Caco-2 (cell line): ENCODE measurements around the gene SMARCD3. TPM values are rescaled to one million over a fixed set of nuclear protein-coding genes. Genes with fewer than 3 reads are reported as not detected.

ENCODE experiments used
- BruUV-seq: library from RNA; stranded (reverse); fragments of 400-500 nt; replicated peaks from 2 replicates; lab custom pipeline; 2021; lab: Mats Ljungman, UMichigan
- CTCF ChIA-PET: fragments of 300-600 bp; sonication (Branson Sonifier 250); formaldehyde crosslinking; loops from one replicate; lab custom pipeline; 2022; ENCODE audit warnings: antibody characterized with exemption; lab: Charles Lee
- POLR2A ChIA-PET: fragments of 300-600 bp; sonication (Branson Sonifier 250); formaldehyde crosslinking; loops from one replicate; lab custom pipeline; 2022; ENCODE audit warnings: antibody characterized with exemption; lab: Charles Lee
- DNase-seq, 2 experiments: peaks; one replicate each; pipeline versions ENCODE4 v3.0.0 to v3.0.0-alpha.2; 2020 to 2022
- H3K27me3 ChIP-seq: replicated peaks from 2 replicates; pipeline ENCODE4 v1.6.0; 2011; ENCODE audit warnings: low read length; ENCODE audit not compliant: control insufficient read depth, insufficient read depth
- H3K36me3 ChIP-seq: 2 replicates; pipeline ENCODE4 v1.5.1; 2011; ENCODE audit warnings: low read length; ENCODE audit not compliant: control insufficient read depth, insufficient read depth
- H3K4me1 ChIP-seq: fragments of 250-450 bp; sonication (Bioruptor Pico); 2 replicates; pipeline ENCODE4 v1.5.1; 2020; ENCODE audit warnings: mild to moderate bottlenecking
- H3K4me3 ChIP-seq: 2 replicates; pipeline ENCODE4 v1.5.1; 2011; ENCODE audit warnings: low read depth, mild to moderate bottlenecking, control low read depth, low read length
- H3K9me3 ChIP-seq: fragments of 250-450 bp; sonication (Bioruptor Pico); 2 replicates; pipeline ENCODE4 v1.5.1; 2020; ENCODE audit warnings: mild to moderate bottlenecking, moderate library complexity
- H3K27ac Mint-ChIP-seq: one replicate; pipeline ENCODE4 v1.8.0; 2022; ENCODE audit warnings: mixed read lengths; ENCODE audit not compliant: unreplicated experiment
- H3K27me3 Mint-ChIP-seq: one replicate; pipeline ENCODE4 v1.8.0; 2022; ENCODE audit warnings: mixed read lengths; ENCODE audit not compliant: insufficient read depth, unreplicated experiment
- H3K36me3 Mint-ChIP-seq: one replicate; pipeline ENCODE4 v1.8.0; 2022; ENCODE audit warnings: mild to moderate bottlenecking, mixed read lengths; ENCODE audit not compliant: insufficient read depth, unreplicated experiment
- H3K4me1 Mint-ChIP-seq: one replicate; pipeline ENCODE4 v1.8.0; 2022; ENCODE audit warnings: low read depth, mixed read lengths; ENCODE audit not compliant: unreplicated experiment
- H3K4me3 Mint-ChIP-seq: one replicate; pipeline ENCODE4 v1.8.0; 2022; ENCODE audit warnings: mild to moderate bottlenecking, moderate library complexity, mixed read lengths; ENCODE audit not compliant: unreplicated experiment
- H3K9me3 Mint-ChIP-seq: one replicate; pipeline ENCODE4 v1.8.0; 2022; ENCODE audit warnings: mixed read lengths; ENCODE audit not compliant: unreplicated experiment
- CTCF ChIP-seq, 2 experiments: fragments of 200-600 bp in 1 of 2; IDR thresholded peaks; 1 replicate in 1 of 2; 2 replicates in 1 of 2; pipeline versions ENCODE4 v1.5.1 to v1.8.0; 2011 to 2022; ENCODE audit warnings: antibody characterized with exemption in 1 of 2, control low read depth in 1 of 2, inconsistent platforms in 1 of 2, low read depth in 1 of 2, low read length in 1 of 2, mild to moderate bottlenecking in 1 of 2, moderate library complexity in 1 of 2; ENCODE audit not compliant: insufficient read depth in 1 of 2, severe bottlenecking in 1 of 2, unreplicated experiment in 1 of 2
- intact Hi-C: fragments of 100-400 bp; cut with micrococcal nuclease; formaldehyde crosslinking; loops from one replicate; pipeline ENCODE4 v1.10.0; 2022; ENCODE audit not compliant: unreplicated experiment
- total RNA-seq: library from RNA; stranded (reverse); gene quantifications from 2 replicates; pipeline ENCODE4 v1.2.3, GENCODE V29; 2022

Gene SMARCD3
- total RNA-seq, 1 experiment from 2014 or later: 27.8 TPM

GRCh38 chr7:151232091-151232916 is 16.2 kb downstream of the SMARCD3 start, which contains the start of gene CHPF2:
Gene CHPF2 (plus strand): TSS chr7:151232483. CDS start chr7:151234012, 1,529 bp downstream.
- TF ChIP-seq CTCF (IDR thresholded peaks at IDR 0.05; ENCODE audit: insufficient read depth in 1 of 2, low read depth in 1 of 2, low read length in 1 of 2, severe bottlenecking in 1 of 2, unreplicated experiment in 1 of 2): no peak
- H3K36me3 Mint-ChIP-seq: peaks cover 12% of the 10 kb centered on the region
- peaks cover 9% of the 10 kb centered on the region for H3K4me1 Mint-ChIP-seq
- H3K9me3 Mint-ChIP-seq: no peaks in the 10 kb centered on the region
- peaks cover 2% of the 10 kb centered on the region; the same call in 1 of the 2 replicates for H3K36me3 ChIP-seq
- ChIA-PET CTCF (interaction anchor here (0.6 to 1.8 kb wide), 3 partner anchors 10 to 83 kb away, joined by 3 to 5 read pairs (median 4); no protein-coding TSS in a partner anchor), POLR2A (interaction anchor here (0.6 to 1.0 kb wide), 3 partner anchors 20 to 114 kb away, joined by 4 to 5 read pairs (median 4); no protein-coding TSS in a partner anchor)
- H3K4me3 ChIP-seq: peak within 1 kb of the TSS; percentile 93
- DNase-seq: peak; percentile 88 to 90
- BruUV-seq: no TSS peak
- H3K4me1 ChIP-seq: peaks cover 15% of the 10 kb centered on the region
- H3K27me3 ChIP-seq: no peaks in the 10 kb centered on the region
- H3K27me3 Mint-ChIP-seq: no peaks in the 10 kb centered on the region
- peak within 1 kb of the TSS; percentile 76 for H3K27ac Mint-ChIP-seq
- intact Hi-C loops: no loop called here
- peak within 1 kb of the TSS; percentile 90 for H3K4me3 Mint-ChIP-seq
- H3K9me3 ChIP-seq: no peaks in the 10 kb centered on the region

GRCh38 chr7:151231080-151231479 is 17.4 kb downstream of the SMARCD3 start:
- no peak overlapping the region for H3K4me3 ChIP-seq
- Mint-ChIP-seq H3K4me1 (peaks cover 13% of the 10 kb centered on the region), H3K27ac (no peak overlapping the region), H3K9me3 (no peaks in the 10 kb centered on the region), H3K4me3 (no peak overlapping the region), H3K27me3 (no peaks in the 10 kb centered on the region), H3K36me3 (peaks cover 11% of the 10 kb centered on the region)
- POLR2A ChIA-PET: no interaction called here
- H3K9me3 ChIP-seq: no peaks in the 10 kb centered on the region
- no TSS peak for BruUV-seq
- no peak for TF ChIP-seq CTCF (IDR thresholded peaks at IDR 0.05; ENCODE audit: insufficient read depth in 1 of 2, low read depth in 1 of 2, low read length in 1 of 2, severe bottlenecking in 1 of 2, unreplicated experiment in 1 of 2)
- DNase-seq: no peak
- H3K27me3 ChIP-seq: no peaks in the 10 kb centered on the region
- H3K36me3 ChIP-seq: peaks cover 2% of the 10 kb centered on the region; the same call in 1 of the 2 replicates
- CTCF ChIA-PET: no interaction called here
- peaks cover 16% of the 10 kb centered on the region for H3K4me1 ChIP-seq
- intact Hi-C loops: no loop called here

GRCh38 chr7:151229249-151229648 is 19.2 kb downstream of the SMARCD3 start:
- ChIA-PET CTCF (no interaction called here), POLR2A (no interaction called here)
- no peaks in the 10 kb centered on the region for H3K9me3 Mint-ChIP-seq
- H3K4me1 ChIP-seq: peaks cover 24% of the 10 kb centered on the region
- no peak overlapping the region for H3K27ac Mint-ChIP-seq
- no peak overlapping the region for H3K4me3 ChIP-seq
- H3K36me3 Mint-ChIP-seq: peaks cover 24% of the 10 kb centered on the region
- no TSS peak for BruUV-seq
- intact Hi-C loops: no loop called here
- H3K36me3 ChIP-seq: peaks cover 2% of the 10 kb centered on the region; the same call in 1 of the 2 replicates
- H3K9me3 ChIP-seq: no peaks in the 10 kb centered on the region
- H3K27me3 ChIP-seq: no peaks in the 10 kb centered on the region
- H3K4me1 Mint-ChIP-seq: peaks cover 22% of the 10 kb centered on the region
- H3K4me3 Mint-ChIP-seq: no peak overlapping the region
- DNase-seq: no peak
- H3K27me3 Mint-ChIP-seq: no peaks in the 10 kb centered on the region
- no peak for TF ChIP-seq CTCF (IDR thresholded peaks at IDR 0.05; ENCODE audit: insufficient read depth in 1 of 2, low read depth in 1 of 2, low read length in 1 of 2, severe bottlenecking in 1 of 2, unreplicated experiment in 1 of 2)
